SK-N-SH (cell line): ENCODE results near the gene CETN1. TPM values are rescaled to one million over a fixed set of nuclear protein-coding genes. Genes with fewer than 3 reads are reported as not detected.

Experiments used
- CTCF ChIA-PET: fragments of 300-600, 350-600 bp; formaldehyde crosslinking; extraction: SDS; loops from one replicate; lab custom pipeline; 2021; lab: Yijun Ruan, JAX
- POLR2A ChIA-PET: fragments of 350-600 bp; sonication (Branson Sonifier 250); formaldehyde crosslinking; extraction: SDS; loops from one replicate; lab custom pipeline; 2020; ENCODE audit warnings: antibody characterized with exemption, inconsistent platforms; lab: Yijun Ruan, JAX
- DNase-seq: peaks from one replicate; pipeline ENCODE4 v3.0.0; 2012
- H2AFZ ChIP-seq: fragments of 200-600 bp; sonication (generic); 2 replicates; pipeline ENCODE4 v1.8.1; 2016; ENCODE audit warnings: antibody characterized with exemption, mild to moderate bottlenecking, low read depth
- H3F3A ChIP-seq: fragments of 200-600 bp; sonication (generic); replicated peaks from 2 replicates; pipeline ENCODE3; 2016; ENCODE audit warnings: antibody characterized with exemption, mild to moderate bottlenecking; ENCODE audit not compliant: insufficient read depth
- H3K27ac ChIP-seq, 2 experiments: fragments of 200-500 bp in 1 of 2; fragments of 200-600 bp in 1 of 2; sonication (Bioruptor generic) in 1 of 2; sonication (generic), shearing (Covaris generic) in 1 of 2; 2 replicates each; pipeline versions ENCODE4 v1.5.1 to v1.6.1; 2014 to 2016; ENCODE audit warnings: low read depth in 2 of 2, inconsistent platforms in 1 of 2, low read length in 1 of 2, mild to moderate bottlenecking in 1 of 2, mixed read lengths in 1 of 2
- H3K27me3 ChIP-seq: fragments of 200-600 bp; sonication (generic), shearing (Covaris generic); 2 replicates; pipeline ENCODE4 v1.6.1; 2016; ENCODE audit warnings: mixed run types; ENCODE audit not compliant: insufficient read depth
- H3K36me3 ChIP-seq, 2 experiments: fragments of 200-500 bp in 1 of 2; fragments of 200-600 bp in 1 of 2; sonication (Bioruptor generic) in 1 of 2; sonication (generic) in 1 of 2; replicated peaks in 1 of 2; 2 replicates each; pipeline versions ENCODE3 to v1.5.1; 2014 to 2016; ENCODE audit warnings: low read length in 1 of 2, mild to moderate bottlenecking in 1 of 2; ENCODE audit not compliant: insufficient read depth in 2 of 2, control insufficient read depth in 1 of 2
- H3K4me1 ChIP-seq, 2 experiments: fragments of 200-500 bp in 1 of 2; fragments of 200-600 bp in 1 of 2; sonication (Bioruptor generic) in 1 of 2; sonication (generic), shearing (Covaris generic) in 1 of 2; 2 replicates each; pipeline versions ENCODE4 v1.5.1 to v1.6.1; 2014 to 2016; ENCODE audit warnings: low read depth in 1 of 2, low read length in 1 of 2, mixed run types in 1 of 2; ENCODE audit not compliant: insufficient read depth in 2 of 2, control insufficient read depth in 1 of 2
- H3K4me2 ChIP-seq: fragments of 200-600 bp; sonication (generic), shearing (Covaris generic); 2 replicates; pipeline ENCODE4 v1.6.1; 2017; ENCODE audit warnings: mixed run types
- H3K4me3 ChIP-seq, 2 experiments: fragments of 200-500 bp in 1 of 2; fragments of 200-600 bp in 1 of 2; sonication (Bioruptor generic) in 1 of 2; sonication (generic), shearing (Covaris generic) in 1 of 2; 2 replicates each; pipeline versions ENCODE4 v1.5.1 to v1.8.1; 2014 to 2016; ENCODE audit warnings: low read depth in 2 of 2, inconsistent platforms in 1 of 2, low read length in 1 of 2, mild to moderate bottlenecking in 1 of 2, mixed read lengths in 1 of 2, moderate library complexity in 1 of 2
- H3K79me2 ChIP-seq: fragments of 200-600 bp; sonication (generic); 2 replicates; pipeline ENCODE4 v1.8.1; 2017; ENCODE audit warnings: mild to moderate bottlenecking; ENCODE audit not compliant: insufficient read depth
- H3K9ac ChIP-seq: fragments of 200-600 bp; sonication (generic); 2 replicates; pipeline ENCODE4 v1.6.1; 2017; ENCODE audit warnings: mixed run types
- H3K9me2 ChIP-seq: fragments of 200-600 bp; sonication (generic); 2 replicates; pipeline ENCODE4 v1.6.1; 2017; ENCODE audit warnings: mixed run types
- H3K9me3 ChIP-seq: fragments of 200-600 bp; sonication (generic); 2 replicates; pipeline ENCODE4 v1.6.1; 2017; ENCODE audit warnings: mixed run types, mild to moderate bottlenecking, moderate library complexity
- H4K20me1 ChIP-seq: fragments of 200-600 bp; sonication (generic); 2 replicates; pipeline ENCODE4 v1.6.1; 2017; ENCODE audit warnings: mild to moderate bottlenecking, mixed run types; ENCODE audit not compliant: insufficient read depth
- EZH2phosphoT487 ChIP-seq: fragments of 200-600 bp; sonication (generic); IDR thresholded peaks from 2 replicates; pipeline ENCODE4 v1.6.1; 2017; ENCODE audit warnings: low read depth, mixed run types, mild to moderate bottlenecking, antibody characterized with exemption, moderate library complexity, borderline replicate concordance
- FOSL2 ChIP-seq: IDR thresholded peaks from 2 replicates; pipeline ENCODE4 v1.4.0; 2012; ENCODE audit warnings: low read depth, mild to moderate bottlenecking, moderate library complexity, borderline replicate concordance
- FOXM1 ChIP-seq: IDR thresholded peaks from 2 replicates; pipeline ENCODE4 v1.4.0; 2012; ENCODE audit warnings: low read depth, mild to moderate bottlenecking
- GABPA ChIP-seq: IDR thresholded peaks from 2 replicates; pipeline ENCODE4 v1.4.0; 2012; ENCODE audit warnings: low read depth, mild to moderate bottlenecking
- GATA2 ChIP-seq: sonication (generic); formaldehyde crosslinking; IDR thresholded peaks from 2 replicates; pipeline ENCODE4 v1.5.0; 2020; ENCODE audit warnings: mild to moderate bottlenecking, missing genetic modification reagents
- IRF3 ChIP-seq: fragments of 150-350 bp; IDR thresholded peaks from 2 replicates; pipeline ENCODE4 v1.6.1; 2016; ENCODE audit warnings: mild to moderate bottlenecking, low read depth, low read length
- JUND ChIP-seq: IDR thresholded peaks from 2 replicates; pipeline ENCODE4 v1.4.0; 2012
- MEF2A ChIP-seq: IDR thresholded peaks from 2 replicates; pipeline ENCODE4 v1.4.0; 2012; ENCODE audit warnings: low read depth, borderline replicate concordance
- RAD21 ChIP-seq: IDR thresholded peaks from 2 replicates; pipeline ENCODE4 v1.6.1; 2012; ENCODE audit warnings: mild to moderate bottlenecking, low read length
- SMC3 ChIP-seq: IDR thresholded peaks from 2 replicates; pipeline ENCODE4 v1.6.1; 2012; ENCODE audit warnings: low read depth, low read length, improper control_type of control experiment
- USF1 ChIP-seq: IDR thresholded peaks from 2 replicates; pipeline ENCODE4 v1.4.0; 2012; ENCODE audit warnings: low read depth, borderline replicate concordance
- ZBTB33 ChIP-seq: IDR thresholded peaks from 2 replicates; pipeline ENCODE4 v1.4.0; 2012; ENCODE audit warnings: low read depth, borderline replicate concordance
- WGBS: methylation state at CpG from one replicate; pipeline ENCODE4 v1.1.6; 2017; ENCODE audit warnings: low lambda C conversion rate; 5-methylcytosine and 5-hydroxymethylcytosine counted together
- polyA plus RNA-seq, 3 experiments: library from polyadenylated mRNA; depleted of rRNA; stranded (reverse); fragments of >200 nt; gene quantifications; 2 replicates each; pipeline ENCODE4 v1.2.3, GENCODE V29; 2012
- TF ChIP-seq, protein P1 (sequence below): fragments of 200-600 bp; sonication (generic); IDR thresholded peaks from 2 replicates; pipeline ENCODE4 v1.6.1; 2017; ENCODE audit warnings: antibody characterized with exemption, mild to moderate bottlenecking, moderate library complexity
- TF ChIP-seq, protein P2 (sequence below): fragments of 150-350 bp; IDR thresholded peaks from 2 replicates; pipeline ENCODE4 v1.6.1; 2017; ENCODE audit warnings: antibody characterized with exemption, low read length, low read depth, borderline replicate concordance

CETN1 gene
- polyA plus RNA-seq, 1 of the 3 experiments (the other 2 are of a cell fraction), result not detected

DNA sequence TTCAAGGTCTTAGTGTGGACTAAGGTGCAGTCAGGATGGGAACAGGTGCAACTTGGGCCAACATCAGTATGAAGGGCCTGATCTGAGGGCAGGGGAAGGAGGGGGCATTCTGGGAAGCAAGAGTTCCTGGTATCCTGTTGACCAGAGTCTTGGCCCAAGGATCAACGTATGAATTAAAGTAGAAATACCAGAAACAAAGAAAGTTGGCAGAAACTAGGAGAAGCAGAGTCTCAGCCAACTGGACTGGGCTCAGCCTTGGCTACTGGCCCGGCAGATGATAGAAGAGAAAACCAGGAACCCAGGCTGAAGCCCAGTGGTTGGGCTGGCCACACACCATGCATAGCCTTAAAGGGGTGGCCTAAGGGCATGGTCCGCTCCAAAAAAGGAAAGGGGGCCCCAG is 2.3 kb downstream of the CETN1 start:
- Histone ChIP-seq H4K20me1 (no peaks in the 10 kb centered on the region), H3K4me1 (no peaks in the 10 kb centered on the region), H2AFZ (no peak overlapping the region), H3K9me2 (no peaks in the 10 kb centered on the region), H3K79me2 (no peaks in the 10 kb centered on the region), H3K9ac (no peak overlapping the region), H3K9me3 (no peaks in the 10 kb centered on the region), H3K4me3 (no peak overlapping the region), H3K36me3 (no peaks in the 10 kb centered on the region), H3K4me2 (no peak overlapping the region), H3K27ac (no peak overlapping the region), H3K27me3 (peaks cover 14% of the 10 kb centered on the region; the same call in 1 of the 2 replicates)
- WGBS, result 28% methylated on average over 3 of the region's 3 CpGs
- ChIA-PET CTCF (no interaction called here), POLR2A (no interaction called here)
- no peak for DNase-seq
- TF ChIP-seq MEF2A (no peak), GABPA (no peak), FOXM1 (no peak)
- TF ChIP-seq, all 33 proteins: peak for 0
- H3F3A ChIP-seq, result no peaks in the 10 kb centered on the region

DNA sequence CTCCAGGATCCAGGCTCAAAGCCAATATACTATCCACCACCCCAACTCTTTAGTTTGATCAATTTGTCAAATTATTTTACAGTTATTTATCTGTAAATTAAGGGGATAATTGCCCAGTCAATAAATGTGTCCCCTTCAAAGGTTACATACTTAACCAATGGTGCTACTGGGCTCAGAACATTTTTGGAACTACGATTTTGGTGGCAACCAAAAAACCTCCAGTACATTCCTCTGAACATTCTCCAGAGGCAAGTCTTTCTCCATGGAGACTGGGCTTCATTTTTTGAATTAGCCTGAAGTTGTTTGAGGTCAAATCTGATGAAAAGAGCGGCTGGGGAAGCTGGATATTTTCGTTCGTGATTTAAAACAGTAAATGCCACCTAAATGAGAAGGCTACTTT is 14.9 kb downstream of the CETN1 start:
- 24% methylated on average over 4 of the region's 4 CpGs for WGBS
- Histone ChIP-seq H3K27ac (no peak overlapping the region), H3K79me2 (no peaks in the 10 kb centered on the region), H3K9ac (no peak overlapping the region), H2AFZ (no peak overlapping the region), H3K9me2 (no peaks in the 10 kb centered on the region), H3K4me1 (peaks cover 0 to 6% of the 10 kb centered on the region in 2 experiments; a peak in 3 of 4 replicates), H3F3A (peaks cover 4% of the 10 kb centered on the region), H3K4me3 (no peak overlapping the region), H4K20me1 (no peaks in the 10 kb centered on the region), H3K27me3 (peaks cover 22% of the 10 kb centered on the region), H3K9me3 (0 out of 2 replicates have a peak, but pooled peaks cover 4% of the 10 kb centered on the region), H3K4me2 (no peak overlapping the region), H3K36me3 (no peaks in the 10 kb centered on the region)
- ChIA-PET CTCF (interaction anchor here (0.7 to 1.8 kb wide), 2 partner anchors 29 to 85 kb away, joined by 3 to 6 read pairs; no protein-coding TSS in a partner anchor), POLR2A (no interaction called here)
- TF ChIP-seq MEF2A, result no peak
- TF ChIP-seq, protein P1, sequence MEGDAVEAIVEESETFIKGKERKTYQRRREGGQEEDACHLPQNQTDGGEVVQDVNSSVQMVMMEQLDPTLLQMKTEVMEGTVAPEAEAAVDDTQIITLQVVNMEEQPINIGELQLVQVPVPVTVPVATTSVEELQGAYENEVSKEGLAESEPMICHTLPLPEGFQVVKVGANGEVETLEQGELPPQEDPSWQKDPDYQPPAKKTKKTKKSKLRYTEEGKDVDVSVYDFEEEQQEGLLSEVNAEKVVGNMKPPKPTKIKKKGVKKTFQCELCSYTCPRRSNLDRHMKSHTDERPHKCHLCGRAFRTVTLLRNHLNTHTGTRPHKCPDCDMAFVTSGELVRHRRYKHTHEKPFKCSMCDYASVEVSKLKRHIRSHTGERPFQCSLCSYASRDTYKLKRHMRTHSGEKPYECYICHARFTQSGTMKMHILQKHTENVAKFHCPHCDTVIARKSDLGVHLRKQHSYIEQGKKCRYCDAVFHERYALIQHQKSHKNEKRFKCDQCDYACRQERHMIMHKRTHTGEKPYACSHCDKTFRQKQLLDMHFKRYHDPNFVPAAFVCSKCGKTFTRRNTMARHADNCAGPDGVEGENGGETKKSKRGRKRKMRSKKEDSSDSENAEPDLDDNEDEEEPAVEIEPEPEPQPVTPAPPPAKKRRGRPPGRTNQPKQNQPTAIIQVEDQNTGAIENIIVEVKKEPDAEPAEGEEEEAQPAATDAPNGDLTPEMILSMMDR, result no peak
- TF ChIP-seq ZBTB33, result no peak
- TF ChIP-seq, protein P2, sequence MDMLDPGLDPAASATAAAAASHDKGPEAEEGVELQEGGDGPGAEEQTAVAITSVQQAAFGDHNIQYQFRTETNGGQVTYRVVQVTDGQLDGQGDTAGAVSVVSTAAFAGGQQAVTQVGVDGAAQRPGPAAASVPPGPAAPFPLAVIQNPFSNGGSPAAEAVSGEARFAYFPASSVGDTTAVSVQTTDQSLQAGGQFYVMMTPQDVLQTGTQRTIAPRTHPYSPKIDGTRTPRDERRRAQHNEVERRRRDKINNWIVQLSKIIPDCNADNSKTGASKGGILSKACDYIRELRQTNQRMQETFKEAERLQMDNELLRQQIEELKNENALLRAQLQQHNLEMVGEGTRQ, result no peak
- TF ChIP-seq JUND, result no peak
- no peak for TF ChIP-seq EZH2phosphoT487
- no peak for TF ChIP-seq SMC3
- TF ChIP-seq GATA2 (CRISPR knock-in tag), result no peak
- TF ChIP-seq USF1, result no peak
- no peak for TF ChIP-seq FOSL2
- no peak for TF ChIP-seq GABPA
- TF ChIP-seq RAD21, result no peak
- no peak for TF ChIP-seq IRF3
- DNase-seq, result no peak
